ENCODE data around the gene HOXA4.

Gene HOXA4

GRCh38 chr7:27130540-27131389 lies at the start of gene HOXA4:
Gene HOXA4, minus strand, starts transcription at chr7:27130757. Its CDS starts 24 bp downstream, at chr7:27130733.
- peak within 1 kb of the TSS; percentile 67 to 75 for H3K4me3 ChIP-seq
- intact Hi-C loops (cut with DNase I; ENCODE audit: low total_unique reads): no loop called here
- peaks cover 0 to 30% (median 17%) of the 10 kb centered on the region in 4 donors for H3K4me1 ChIP-seq
- no peak for TF ChIP-seq CTCF (IDR thresholded peaks at IDR 0.05)
- peak; percentile 92 to 97 for DNase-seq
- no peaks in the 10 kb centered on the region for H3K9me3 ChIP-seq
- H3K36me3 ChIP-seq: no peaks in the 10 kb centered on the region
- no peaks in the 10 kb centered on the region for H3K27me3 ChIP-seq
- peak within 1 kb of the TSS; percentile 80 to 82 for H3K27ac ChIP-seq

- DNase-seq: peak; percentile 74 to 89
- Histone ChIP-seq H3K36me3 (no peaks in the 10 kb centered on the region), H3K4me1 (peaks cover 0 to 54% (median 26%) of the 10 kb centered on the region in 4 donors), H3K4me3 (peak overlapping the region; percentile 39 to 45), H3K9me3 (no peaks in the 10 kb centered on the region), H3K27ac (peak overlapping the region; percentile 96 to 97), H3K27me3 (peaks cover 0 to 56% of the 10 kb centered on the region in 2 donors)
- intact Hi-C loops (cut with DNase I; ENCODE audit: low total_unique reads): no loop called here
- TF ChIP-seq CTCF (IDR thresholded peaks at IDR 0.05): peak; percentile 73 to 93
Observed at GRCh38 chr7:27179503-27180430, 49.2 kb upstream of the HOXA4 start.

- DNase-seq: peak; percentile 22 to 64
- TF ChIP-seq CTCF (IDR thresholded peaks at IDR 0.05): no peak
- intact Hi-C loops (cut with DNase I; ENCODE audit: low total_unique reads): no loop called here
- H3K4me1 ChIP-seq: peaks cover 0 to 53% (median 22%) of the 10 kb centered on the region in 4 donors
- H3K4me3 ChIP-seq: peak overlapping the region; percentile 39 to 45
- peak overlapping the region; percentile 96 to 97 for H3K27ac ChIP-seq
- H3K9me3 ChIP-seq: no peaks in the 10 kb centered on the region
- peaks cover 0 to 48% of the 10 kb centered on the region in 2 donors for H3K27me3 ChIP-seq
- no peaks in the 10 kb centered on the region for H3K36me3 ChIP-seq
Observed at GRCh38 chr7:27179030-27179429, 48.5 kb upstream of the HOXA4 start.

GRCh38 chr7:27178366-27178765 lies 47.8 kb upstream of the HOXA4 start:
- Histone ChIP-seq H3K9me3 (no peaks in the 10 kb centered on the region), H3K4me1 (peaks cover 0 to 46% (median 17%) of the 10 kb centered on the region in 4 donors), H3K4me3 (peak overlapping the region in 1 of 2 donors; percentile 45), H3K27me3 (peaks cover 0 to 42% of the 10 kb centered on the region in 2 donors), H3K36me3 (no peaks in the 10 kb centered on the region), H3K27ac (peak overlapping the region; percentile 96 to 97)
- intact Hi-C loops (cut with DNase I; ENCODE audit: low total_unique reads): no loop called here
- DNase-seq: peak; percentile 53 to 71
- TF ChIP-seq CTCF (IDR thresholded peaks at IDR 0.05): no peak

GRCh38 chr7:27177795-27178320 lies 47.3 kb upstream of the HOXA4 start:
- Histone ChIP-seq H3K27ac (peak overlapping the region; percentile 96 to 97), H3K27me3 (peaks cover 0 to 37% of the 10 kb centered on the region in 2 donors), H3K36me3 (no peaks in the 10 kb centered on the region), H3K9me3 (no peaks in the 10 kb centered on the region), H3K4me1 (peaks cover 0 to 41% (median 13%) of the 10 kb centered on the region in 4 donors), H3K4me3 (peak overlapping the region; percentile 19 to 45)
- TF ChIP-seq CTCF (IDR thresholded peaks at IDR 0.05): no peak
- intact Hi-C loops (cut with DNase I; ENCODE audit: low total_unique reads): no loop called here
- DNase-seq: peak; percentile 9 to 61
